Keratinocyte (primary cell): ENCODE results near the gene BATF2. TPM values are rescaled to one million over a fixed set of nuclear protein-coding genes. Genes with fewer than 3 reads are reported as not detected.

Source experiments
- DNase-seq: peaks from one replicate; pipeline ENCODE4 v3.0.0-alpha.2; 2011; ENCODE audit warnings: low read depth, missing footprints, low spot score
- FAIRE-seq: peaks from 2 replicates; lab custom pipeline; 2011; peaks lifted over from hg19 to GRCh38; lab: Jason Lieb, UNC
- H2AFZ ChIP-seq: 2 replicates; pipeline ENCODE4 v1.6.0; 2012; ENCODE audit warnings: low read length, control low read depth, inconsistent platforms; ENCODE audit not compliant: control insufficient read depth
- H3K27ac ChIP-seq: 2 replicates; pipeline ENCODE4 v1.5.1; 2011; ENCODE audit warnings: low read length; ENCODE audit not compliant: control insufficient read depth, insufficient read depth
- H3K27me3 ChIP-seq: 3 replicates; pipeline ENCODE4 v1.6.0; 2011; ENCODE audit warnings: low read length; ENCODE audit not compliant: control insufficient read depth, insufficient read depth; ENCODE audit errors: extremely low read depth
- H3K36me3 ChIP-seq, 2 experiments: 2 replicates in 1 of 2; 3 replicates in 1 of 2; pipeline ENCODE4 v1.5.1; 2011; ENCODE audit warnings: low read length in 2 of 2, mild to moderate bottlenecking in 1 of 2; ENCODE audit not compliant: control insufficient read depth in 2 of 2, insufficient read depth in 2 of 2; ENCODE audit errors: extremely low read depth in 1 of 2
- H3K4me1 ChIP-seq: 3 replicates; pipeline ENCODE4 v1.5.1; 2011; ENCODE audit warnings: low read length; ENCODE audit not compliant: control insufficient read depth, insufficient read depth; ENCODE audit errors: extremely low read depth
- H3K4me2 ChIP-seq: 3 replicates; pipeline ENCODE4 v1.6.0; 2011; ENCODE audit warnings: low read depth, low read length; ENCODE audit not compliant: control insufficient read depth, insufficient read depth; ENCODE audit errors: extremely low read depth
- H3K4me3 ChIP-seq, 3 experiments: fragments of 200-600 bp in 1 of 3; sonication (generic) in 1 of 3; 2 replicates in 2 of 3; 3 replicates in 1 of 3; pipeline ENCODE4 v1.5.1; 2011 to 2016; ENCODE audit warnings: low read length in 3 of 3, mild to moderate bottlenecking in 3 of 3, control low read depth in 2 of 3, inconsistent platforms in 1 of 3, low read depth in 1 of 3, mixed read lengths in 1 of 3, mixed run types in 1 of 3, moderate library complexity in 1 of 3; ENCODE audit not compliant: control insufficient read depth in 2 of 3, insufficient read depth in 2 of 3; ENCODE audit errors: extremely low read depth in 1 of 3
- H3K79me2 ChIP-seq: 2 replicates; pipeline ENCODE4 v1.6.0; 2012; ENCODE audit warnings: low read length; ENCODE audit not compliant: control insufficient read depth, insufficient read depth
- H3K9ac ChIP-seq: 3 replicates; pipeline ENCODE4 v1.6.0; 2011; ENCODE audit warnings: low read length; ENCODE audit not compliant: control insufficient read depth, insufficient read depth; ENCODE audit errors: extremely low read depth
- H3K9me1 ChIP-seq: 3 replicates; pipeline ENCODE4 v1.6.0; 2011; ENCODE audit warnings: low read length; ENCODE audit not compliant: control insufficient read depth, insufficient read depth; ENCODE audit errors: extremely low read depth
- H3K9me3 ChIP-seq: 2 replicates; pipeline ENCODE4 v1.5.1; 2012; ENCODE audit warnings: low read depth, low read length; ENCODE audit not compliant: control insufficient read depth
- H4K20me1 ChIP-seq: 3 replicates; pipeline ENCODE4 v1.6.0; 2011; ENCODE audit warnings: low read length; ENCODE audit not compliant: control insufficient read depth, insufficient read depth; ENCODE audit errors: extremely low read depth
- CTCF ChIP-seq, 3 experiments: IDR thresholded peaks in 1 of 3; conservative IDR thresholded peaks in 1 of 3; optimal IDR thresholded peaks in 1 of 3; 2 replicates in 2 of 3; 3 replicates in 1 of 3; pipeline versions ENCODE3 to v1.5.1; 2011; ENCODE audit warnings: low read length in 3 of 3, mild to moderate bottlenecking in 3 of 3, moderate library complexity in 2 of 3, control low read depth in 1 of 3, inconsistent platforms in 1 of 3; ENCODE audit not compliant: insufficient read depth in 2 of 3; ENCODE audit errors: extremely low read depth in 1 of 3
- EZH2 ChIP-seq: IDR thresholded peaks from one replicate; pipeline ENCODE4 v1.6.1; 2012; ENCODE audit warnings: inconsistent platforms, mild to moderate bottlenecking, low read length, moderate library complexity
- dilution Hi-C: fragments of 300-500 bp; cut with MboI; formaldehyde crosslinking; loops from one replicate; pipeline ENCODE4 v1.7.0; 2020; ENCODE audit warnings: low sequenced_read_pairs; ENCODE audit not compliant: extremely low pct_ligation_motif_present
- polyA plus RNA-seq, 5 experiments: library from polyadenylated mRNA; depleted of rRNA in 3 of 5; stranded (reverse) in 3 of 5; stranded (forward) in 1 of 5; unstranded in 1 of 5; fragments of >200 nt; gene quantifications; 1 replicate in 1 of 5; 2 replicates in 3 of 5; 3 replicates in 1 of 5; pipeline versions ENCODE4 v1.2.1 to v1.2.3, GENCODE V29; 2011 to 2012; ENCODE audit warnings: missing spikeins in 2 of 5, low read depth in 1 of 5, low replicate concordance in 1 of 5

BATF2 gene
- polyA plus RNA-seq, 1 donor (not counting 4 experiments of a cell fraction or from before 2014, with no cell fraction given) = 0.10 TPM

GRCh38 chr11:64976651-64977050 is 20.1 kb downstream of the BATF2 start:
- no peaks in the 10 kb centered on the region for H3K36me3 ChIP-seq
- TF ChIP-seq CTCF (optimal IDR thresholded peaks at IDR 0.05 in 1 of 3, IDR thresholded peaks at IDR 0.05 in 1 of 3, conservative IDR thresholded peaks at IDR 0.05 in 1 of 3; ENCODE audit: extremely low read depth in 1 of 3, insufficient read depth in 2 of 3, low read length in 3 of 3) (no peak), EZH2 (no peak)
- H3K79me2 ChIP-seq = no peaks in the 10 kb centered on the region
- dilution Hi-C loops = no loop called here
- H3K9ac ChIP-seq = no peak overlapping the region
- H3K9me3 ChIP-seq = no peaks in the 10 kb centered on the region
- FAIRE-seq (no peak), DNase-seq (no peak)
- H3K4me1 ChIP-seq = no peaks in the 10 kb centered on the region
- no peak overlapping the region for H3K4me2 ChIP-seq
- H3K27me3 ChIP-seq = no peaks in the 10 kb centered on the region
- H4K20me1 ChIP-seq = no peaks in the 10 kb centered on the region
- no peaks in the 10 kb centered on the region for H3K9me1 ChIP-seq
- no peak overlapping the region for H3K27ac ChIP-seq
- H3K4me3 ChIP-seq = no peak overlapping the region
- no peak overlapping the region for H2AFZ ChIP-seq

- peaks cover 16% of the 10 kb centered on the region for H3K4me1 ChIP-seq
- H3K9ac ChIP-seq = no peak overlapping the region
- DNase-seq = no peak
- H3K27ac ChIP-seq = no peak overlapping the region
- no peaks in the 10 kb centered on the region for H3K36me3 ChIP-seq
- no peak overlapping the region for H3K4me3 ChIP-seq
- dilution Hi-C loops = no loop called here
- H3K79me2 ChIP-seq = no peaks in the 10 kb centered on the region
- no peaks in the 10 kb centered on the region for H4K20me1 ChIP-seq
- H3K4me2 ChIP-seq = no peak overlapping the region
- H3K9me1 ChIP-seq = no peaks in the 10 kb centered on the region
- TF ChIP-seq CTCF (optimal IDR thresholded peaks at IDR 0.05 in 1 of 3, IDR thresholded peaks at IDR 0.05 in 1 of 3, conservative IDR thresholded peaks at IDR 0.05 in 1 of 3; ENCODE audit: extremely low read depth in 1 of 3, insufficient read depth in 2 of 3, low read length in 3 of 3) (no peak), EZH2 (no peak)
- H3K9me3 ChIP-seq = no peaks in the 10 kb centered on the region
- H2AFZ ChIP-seq = no peak overlapping the region
- FAIRE-seq = no peak
- H3K27me3 ChIP-seq = no peaks in the 10 kb centered on the region
Observed at GRCh38 chr11:64974124-64974523, 22.6 kb downstream of the BATF2 start.
